ENCODE results near the gene ZNF70.
"Not testable (repeated sequence)": the region's sequence is repeated elsewhere in the genome, so short reads cannot be mapped to it uniquely, and the experiment has no call there.

Gene ZNF70

GRCh38 chr22:23754980-23755636 is 4.2 kb upstream of the ZNF70 start:
- DNase-seq: no peak

DNA sequence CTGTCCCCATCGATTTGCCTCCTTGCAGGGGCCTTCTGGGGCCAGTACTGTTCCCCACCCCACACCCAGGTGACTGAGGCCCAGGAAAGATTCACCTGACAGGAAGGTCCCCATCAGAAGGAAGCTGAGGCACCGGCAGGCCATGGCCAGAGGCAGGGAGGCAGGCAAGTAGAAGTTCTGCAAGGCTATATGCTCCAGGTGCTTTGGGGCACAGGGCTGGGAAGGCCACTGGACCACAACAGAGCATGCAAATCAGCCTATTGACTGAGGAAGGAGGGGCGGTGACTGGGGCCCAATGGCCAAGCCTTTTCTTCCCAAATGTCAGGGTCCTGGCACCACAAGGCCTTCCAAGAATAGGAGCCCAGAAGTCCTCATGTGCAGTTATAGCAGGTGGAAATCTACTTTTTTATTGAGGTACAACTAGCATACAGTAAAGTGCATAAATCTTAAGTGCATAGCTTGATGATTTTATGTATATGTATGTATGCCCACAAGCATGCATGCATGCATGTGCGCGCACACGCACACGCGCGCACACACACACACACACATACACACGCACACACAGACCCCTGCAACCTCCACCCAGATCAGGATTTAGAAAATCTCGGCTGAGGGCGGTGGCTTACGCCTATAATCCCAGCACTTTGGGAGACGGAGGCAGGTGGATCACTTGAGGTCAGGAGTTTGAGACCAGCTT is 3.5 kb upstream of the ZNF70 start, which contains the start of gene VPREB3:
Gene VPREB3 (minus strand): TSS at position 206 of the 700 bp plus-strand sequence. CDS start 62 bp downstream, at position 144.
- no peak for DNase-seq

- DNase-seq: no peak
Observed at GRCh38 chr22:23753385-23753784, 2.5 kb upstream of the ZNF70 start.

DNA sequence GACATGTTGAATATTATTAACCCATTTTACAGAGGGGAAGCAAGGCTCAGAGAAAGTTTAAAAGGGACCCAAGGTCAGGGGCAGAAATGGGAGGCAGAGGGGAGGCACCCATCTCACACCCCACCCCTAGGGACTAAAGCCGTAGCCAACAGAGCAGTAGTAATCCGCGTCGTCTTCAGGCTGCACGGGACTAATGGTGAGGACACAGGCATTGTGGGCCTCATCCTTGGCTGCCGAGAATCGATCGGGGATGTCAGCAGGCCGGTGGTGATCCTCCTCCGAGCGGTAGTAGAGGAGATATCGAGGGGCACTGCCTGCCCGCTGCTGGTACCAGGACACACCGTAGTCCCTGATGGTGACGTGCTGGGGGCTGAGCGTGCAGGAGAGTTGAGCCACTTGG is 1.8 kb upstream of the ZNF70 start:
- DNase-seq: no peak

DNA sequence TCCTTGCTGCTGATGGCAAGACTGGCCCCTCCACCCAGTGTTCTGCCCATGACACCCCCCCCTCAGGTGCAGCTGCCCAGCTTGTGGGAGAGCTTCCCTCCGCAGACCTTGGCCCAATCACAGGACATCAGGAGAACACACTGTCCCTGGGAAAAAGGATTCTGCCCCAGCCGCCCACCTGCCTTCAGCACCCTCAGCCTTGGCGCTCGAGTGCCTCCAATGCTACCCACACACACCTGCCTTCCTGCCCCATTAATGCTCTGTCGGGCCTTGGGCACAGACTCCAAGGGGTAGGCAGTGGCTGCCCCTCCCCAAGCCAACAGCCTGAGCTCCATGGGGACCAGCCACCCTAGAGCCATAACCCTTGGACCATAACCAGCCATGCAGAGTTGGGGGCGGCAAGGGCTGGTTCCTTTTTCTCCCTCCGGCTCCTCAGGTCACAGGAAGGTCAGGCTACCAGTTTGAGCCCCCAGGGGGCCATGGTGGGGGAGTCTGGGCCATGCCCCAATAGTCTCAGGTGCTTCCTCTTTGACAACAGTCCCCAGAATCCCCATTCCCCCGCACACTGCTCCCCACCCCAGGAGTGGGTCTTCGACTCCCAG is 1.3 kb upstream of the ZNF70 start:
- no peak for DNase-seq

DNA sequence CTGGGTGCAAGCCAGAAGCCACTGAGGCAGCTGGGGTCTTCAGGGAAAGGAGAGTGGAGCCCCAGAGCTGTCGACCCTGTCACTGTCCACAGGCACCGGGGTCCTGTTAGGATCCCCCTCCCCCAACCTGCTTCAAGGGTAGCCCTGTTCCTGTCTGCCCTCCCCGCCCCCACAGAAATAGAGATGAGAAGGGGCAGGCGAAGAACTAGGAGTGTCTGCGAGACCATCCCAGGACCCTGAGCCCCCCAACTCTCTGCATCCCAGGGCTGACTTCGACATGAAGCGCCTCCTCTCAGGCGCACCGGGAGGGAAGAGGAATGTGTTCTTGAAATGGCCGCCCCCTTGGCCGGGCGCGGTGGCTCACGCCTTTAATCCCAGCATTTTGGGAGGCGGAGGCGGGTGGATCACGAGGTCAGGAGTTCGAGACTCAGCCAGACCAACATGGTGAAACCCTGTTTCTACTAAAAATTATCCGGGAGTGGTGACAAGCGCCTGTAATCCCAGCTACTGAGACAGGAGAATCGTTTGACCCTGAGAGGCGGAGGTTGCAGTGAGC is 607 bp upstream of the ZNF70 start:
- DNase-seq: no peak

DNA sequence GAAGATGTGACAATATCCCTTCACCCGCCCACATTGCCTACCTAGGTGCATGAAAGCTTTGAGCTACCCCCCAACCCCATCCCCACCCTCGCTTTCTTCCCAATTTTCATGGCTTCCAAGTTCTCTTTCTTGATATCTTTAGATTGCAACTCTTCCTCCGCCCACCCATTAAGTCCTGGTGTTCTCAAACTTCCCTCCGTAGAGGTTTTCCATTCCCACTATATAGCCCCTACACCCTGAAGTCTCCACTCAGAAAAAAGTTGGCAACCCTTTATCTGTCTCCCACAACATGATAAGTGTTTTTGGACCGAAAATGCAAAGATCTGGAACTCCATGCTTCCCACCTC is 572 bp downstream of the ZNF70 start:
- no peak for DNase-seq

DNA sequence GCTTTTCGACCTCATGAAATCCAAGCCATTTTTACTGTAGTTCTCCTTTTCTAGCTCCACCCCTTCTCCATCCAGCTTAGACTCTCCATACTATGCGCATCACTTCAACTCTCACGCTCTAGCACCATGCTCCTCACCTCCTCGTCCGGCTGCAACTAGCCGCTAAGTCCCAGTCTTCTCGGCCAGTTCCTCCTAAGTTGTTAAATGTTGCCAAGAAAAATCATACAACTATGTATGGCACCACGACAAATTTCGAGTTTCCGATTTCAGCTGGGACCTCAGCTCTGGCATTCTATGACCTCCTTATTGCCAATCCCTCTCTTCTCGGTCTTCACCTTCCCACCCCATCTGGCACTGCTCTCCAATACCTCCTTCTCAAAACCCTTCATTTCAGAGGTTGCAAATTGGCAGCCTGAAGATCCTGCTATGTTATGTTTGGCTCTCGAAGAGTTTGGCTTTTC is 1.0 kb downstream of the ZNF70 start:
- no peak for DNase-seq

GRCh38 chr22:23745791-23746190 is 5.1 kb downstream of the ZNF70 start:
- DNase-seq: no peak

DNA sequence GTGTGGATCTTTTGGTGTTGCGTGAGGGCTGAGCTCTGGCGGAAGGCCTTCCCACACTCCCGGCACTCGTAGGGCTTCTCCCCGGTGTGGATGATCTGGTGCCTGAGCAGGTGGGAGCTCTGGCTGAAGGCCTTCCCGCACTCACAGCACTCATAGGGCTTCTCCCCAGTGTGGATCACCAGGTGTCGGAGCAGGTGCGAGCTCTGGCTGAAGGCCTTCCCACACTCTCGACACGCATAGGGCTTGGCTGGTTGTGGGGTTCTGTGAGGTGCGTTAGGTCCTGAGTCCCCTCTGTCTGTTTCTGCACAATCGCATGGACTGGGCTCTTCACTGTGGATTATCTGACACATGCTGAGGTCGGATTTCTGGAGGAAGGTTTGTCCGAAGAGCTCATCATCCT is 6.4 kb downstream of the ZNF70 start:
- DNase-seq: no peak

DNA sequence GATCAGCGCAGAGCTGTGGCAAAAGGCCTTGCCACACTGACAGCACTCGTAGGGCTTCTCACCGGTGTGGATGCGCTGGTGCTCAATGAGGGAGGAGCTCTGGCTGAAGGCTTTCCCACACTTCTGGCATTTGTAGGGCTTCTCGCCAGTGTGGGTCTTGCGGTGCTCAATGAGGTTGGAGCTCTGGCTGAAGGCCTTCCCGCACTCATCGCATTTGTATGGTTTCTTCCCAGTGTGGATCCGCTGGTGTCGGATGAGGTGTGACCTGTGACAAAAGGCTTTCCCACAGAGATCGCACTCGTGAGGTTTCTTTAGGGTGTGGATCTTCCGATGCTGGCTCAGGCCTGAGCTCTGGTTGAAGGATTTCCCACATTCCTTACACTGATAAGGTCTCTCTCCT is 6.9 kb downstream of the ZNF70 start:
- no peak for DNase-seq

- no peak for DNase-seq
Observed at GRCh38 chr22:23743303-23743705, 7.6 kb downstream of the ZNF70 start.

- DNase-seq: no peak
Observed at GRCh38 chr22:23742505-23743264, 8.2 kb downstream of the ZNF70 start.

DNA sequence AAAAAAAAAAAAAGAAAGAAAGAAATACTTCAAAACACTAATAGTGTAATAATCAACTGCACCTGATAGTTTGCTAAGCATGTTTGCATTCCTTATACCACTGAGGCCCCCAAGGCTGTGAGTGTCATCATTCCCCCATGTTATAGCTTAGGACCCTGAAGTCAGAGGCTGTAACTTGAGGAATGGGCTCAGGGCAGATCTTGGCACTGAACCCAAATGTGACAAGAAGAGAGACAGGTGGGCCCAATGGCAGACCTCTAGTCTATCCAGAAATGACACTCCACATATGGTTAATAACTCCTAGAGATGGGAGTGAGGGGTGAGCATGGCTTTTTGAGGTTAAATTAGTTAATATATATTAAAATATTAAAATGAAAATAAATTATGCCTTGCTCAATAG is 13.2 kb downstream of the ZNF70 start:
- DNase-seq: no peak

- not testable (repeated sequence) for DNase-seq
Observed at GRCh38 chr22:23728108-23728507, 22.8 kb downstream of the ZNF70 start.

DNA sequence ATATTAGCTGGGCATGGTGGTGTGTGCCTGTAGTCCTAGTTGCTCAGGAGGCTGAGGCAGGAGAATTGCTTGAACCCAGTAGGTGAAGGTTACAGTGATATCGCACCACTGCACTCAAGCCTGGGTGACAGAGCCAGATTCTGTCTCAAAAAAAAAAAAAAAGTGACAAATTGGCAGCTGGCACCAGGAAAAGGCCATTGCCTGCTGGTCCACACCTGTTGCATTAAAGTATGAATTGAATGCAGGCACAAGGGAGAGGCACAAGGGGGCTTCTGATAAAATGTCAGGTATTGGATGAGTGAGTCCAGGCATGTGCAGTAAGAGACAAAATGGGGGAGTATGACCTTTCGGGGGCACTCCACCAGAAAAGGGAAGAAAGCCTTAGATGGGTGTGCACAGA is 28.2 kb downstream of the ZNF70 start:
- no peak for DNase-seq

DNA sequence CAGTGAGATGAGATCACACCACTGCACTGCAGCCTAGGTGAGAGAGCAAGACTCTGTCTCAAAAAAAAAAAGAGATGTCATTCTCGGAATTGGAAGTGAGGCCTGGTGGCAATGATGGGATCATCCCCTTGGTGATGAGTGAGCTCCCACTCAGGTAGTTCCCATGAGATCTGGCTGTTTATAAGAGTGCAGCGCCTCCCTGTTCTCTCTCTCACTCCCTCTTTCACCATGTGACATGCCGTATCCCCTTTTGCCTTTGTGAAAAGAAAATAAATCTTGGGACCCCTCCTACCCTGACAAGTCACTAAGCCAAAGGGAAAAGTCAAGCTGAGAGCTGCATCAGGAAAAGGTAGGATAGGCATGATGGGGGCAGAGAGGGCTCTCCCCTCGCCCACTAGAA is 28.8 kb downstream of the ZNF70 start:
- no peak for DNase-seq

DNA sequence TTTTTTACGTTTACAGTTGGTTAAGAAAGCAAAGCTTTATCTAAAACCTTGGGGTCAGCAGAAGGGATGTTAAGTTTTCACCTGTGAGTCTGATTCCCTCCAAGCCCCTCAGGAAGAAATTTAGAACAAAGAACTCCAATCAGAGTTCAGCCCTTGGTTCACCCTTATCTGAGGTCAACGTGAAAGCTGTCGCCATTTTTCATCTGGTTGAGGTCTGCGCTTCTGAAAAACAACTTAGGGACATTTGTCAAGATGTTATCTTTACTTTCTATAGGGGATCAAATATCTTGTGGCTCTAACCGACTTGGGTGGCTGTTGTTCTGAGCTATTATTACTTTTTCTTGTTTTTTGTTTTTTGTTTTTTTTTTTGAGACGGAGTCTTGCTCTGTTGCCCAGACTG is 30.1 kb downstream of the ZNF70 start:
- no peak for DNase-seq

DNA sequence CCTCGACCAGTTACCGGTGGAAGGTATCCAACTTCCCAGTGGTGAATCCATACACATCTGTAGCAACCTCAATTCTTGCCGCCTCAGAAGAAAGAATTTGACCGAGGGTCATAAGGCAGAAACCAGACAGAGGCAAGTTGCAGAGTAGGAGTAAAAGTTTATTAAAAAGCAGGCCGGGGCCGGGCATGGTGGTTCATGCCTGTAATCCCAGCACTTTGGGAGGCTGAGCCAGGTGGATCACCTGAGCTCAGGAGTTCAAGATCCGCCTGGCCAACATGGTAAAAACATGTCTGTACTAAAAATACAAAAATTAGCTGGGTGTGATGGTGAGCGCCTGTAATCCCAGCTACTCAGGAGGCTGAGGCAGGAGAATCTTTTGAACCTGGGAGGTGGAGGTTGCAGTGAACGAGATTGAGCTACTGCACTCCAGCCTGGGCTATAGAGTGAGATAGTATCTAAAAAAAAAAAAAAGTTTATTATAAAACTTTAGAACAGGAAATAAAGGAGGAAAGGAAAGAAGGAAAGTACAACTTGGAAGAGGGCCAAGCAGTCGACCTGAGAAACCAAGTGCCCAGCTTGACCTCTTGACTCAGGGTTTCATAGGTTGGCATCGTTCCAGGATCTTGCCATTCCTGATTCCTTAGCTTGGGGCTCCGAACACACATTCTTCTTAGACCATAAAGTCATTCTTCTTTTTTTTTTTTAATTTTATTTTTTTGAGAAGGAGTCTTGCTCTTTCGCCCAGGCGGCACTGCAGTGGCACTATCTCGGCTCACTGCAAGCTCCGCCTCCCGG is 32.3 kb downstream of the ZNF70 start:
- DNase-seq: no peak

- DNase-seq: peak; percentile 79 to 85
Observed at GRCh38 chr22:23716811-23717801, 33.8 kb downstream of the ZNF70 start.

DNA sequence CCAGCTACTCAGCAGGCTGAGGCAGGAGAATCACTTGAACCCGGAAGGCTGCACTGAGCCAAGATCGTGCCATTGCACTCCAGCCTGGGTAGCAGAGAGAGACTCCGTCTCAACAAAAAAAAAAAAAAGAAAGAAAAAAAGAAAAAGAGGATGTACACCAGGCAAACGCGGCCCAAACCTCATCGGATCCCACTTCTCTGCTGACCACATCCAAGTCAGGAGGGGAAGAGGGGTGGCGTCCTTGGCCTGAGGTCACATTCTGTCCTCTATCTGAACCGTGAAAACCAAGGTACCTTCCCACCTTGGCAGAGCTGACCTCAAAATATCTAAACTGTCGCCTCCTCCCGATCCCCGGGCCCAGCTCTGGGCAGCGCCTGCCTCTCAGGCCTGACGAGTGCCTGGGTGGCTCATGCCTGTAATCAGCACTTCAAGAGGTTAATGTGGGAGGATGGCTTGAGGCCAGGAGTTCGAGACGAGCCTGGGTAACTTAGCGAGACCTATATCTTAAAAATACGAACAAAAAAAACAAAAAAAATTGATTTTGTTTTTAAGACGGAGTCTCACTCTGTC is 35.0 kb downstream of the ZNF70 start:
- DNase-seq: no peak
